ENCODE data around the gene NLRP1. TPM values are rescaled to one million over a fixed set of nuclear protein-coding genes. Genes with fewer than 3 reads are reported as not detected.
A peak's percentile ranks its signal among the peaks of the same experiment; 100 is the strongest.

The NLRP1 gene
- total RNA-seq, 4 donors from 2014 or later = 7.6 to 21.8 (median 13.7) TPM

- H3K27me3 ChIP-seq = no peaks in the 10 kb centered on the region
- H3K27ac ChIP-seq = peak overlapping the region; percentile 80 to 84 (median 82)
- no peaks in the 10 kb centered on the region for H3K9me3 ChIP-seq
- peaks cover 6 to 28% (median 7%) of the 10 kb centered on the region in 4 donors for H3K4me1 ChIP-seq
- no peaks in the 10 kb centered on the region for H3K36me3 ChIP-seq
- in situ Hi-C loops (cut with MboI; ENCODE audit: low pct_ligation_motif_present in 1 of 4, low pct_unique_long_range_greater_than_20kb in 1 of 4, low sequenced_read_pairs in 3 of 4) (loop anchor here (5.0 to 25.0 kb wide), 5 partner anchors 119 to 849 kb away; partner anchors contain the start of gene AIPL1 (in 1 of the 4)), intact Hi-C loops (cut with DNase I; ENCODE audit: low total_unique reads) (no loop called here)
- TF ChIP-seq CTCF (IDR thresholded peaks at IDR 0.05) (no peak), POLR2A (IDR thresholded peaks at IDR 0.05) (no peak), EP300 (IDR thresholded peaks at IDR 0.05; ENCODE audit: low read depth) (no peak), POLR2AphosphoS5 (IDR thresholded peaks at IDR 0.05) (no peak)
- WGBS, 2 donors (ENCODE audit: low coverage in 1 of 2) = 75 to 84% methylated on average over 3 to 11 of the region's 11 CpGs
- no peak for DNase-seq
- no peak overlapping the region for H3K4me3 ChIP-seq
Observed at GRCh38 chr17:5585287-5585794, 1.0 kb upstream of the NLRP1 start.

DNA sequence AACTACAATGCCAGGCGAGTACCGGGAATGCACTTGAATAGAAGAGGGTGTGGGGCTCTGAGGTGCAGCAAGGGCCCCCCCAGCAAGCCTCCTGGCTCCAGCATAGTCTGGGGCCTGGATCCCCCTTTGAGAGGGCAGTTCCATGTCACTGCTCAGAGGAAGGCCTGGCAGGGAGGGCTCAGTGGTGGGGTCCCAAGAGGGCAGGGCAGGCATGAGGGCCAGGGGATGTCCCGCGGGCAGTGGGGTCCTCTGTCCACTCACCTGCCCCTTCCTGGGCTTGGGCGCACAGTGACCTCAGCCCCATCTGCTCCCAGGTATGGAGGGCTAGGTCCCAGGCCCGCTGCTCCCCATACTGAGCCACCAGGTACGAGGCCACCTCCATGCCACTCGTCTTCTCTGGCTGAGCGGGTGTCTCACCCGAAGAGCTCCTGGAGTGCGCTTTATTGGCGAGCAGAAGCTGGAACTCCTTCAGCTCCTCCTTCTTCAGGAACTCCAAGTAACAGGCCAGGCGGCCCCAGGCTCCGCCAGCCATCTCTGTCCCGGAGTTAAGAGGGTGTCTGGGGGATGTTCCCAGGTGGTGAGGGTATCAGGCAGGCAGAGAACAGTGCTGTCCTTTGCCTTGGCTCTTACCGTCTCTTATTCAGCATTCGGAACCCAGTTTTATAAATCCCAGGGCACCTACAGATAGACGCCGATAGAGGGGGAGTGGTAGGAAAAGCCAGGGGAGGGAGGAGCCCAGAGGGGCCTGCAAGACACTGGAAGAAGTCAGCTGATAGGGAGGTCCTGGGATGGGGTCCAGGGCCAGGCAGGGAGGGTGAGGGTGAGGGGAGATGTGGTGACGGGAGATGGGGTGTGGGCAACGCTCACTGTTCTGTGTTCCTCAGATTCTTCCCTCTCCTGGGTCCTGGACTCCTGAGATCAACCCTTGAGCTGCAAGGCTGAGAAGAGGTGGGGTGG lies 605 bp downstream of the NLRP1 start:
- H3K4me1 ChIP-seq = peaks cover 6 to 28% (median 7%) of the 10 kb centered on the region in 4 donors
- no peaks in the 10 kb centered on the region for H3K9me3 ChIP-seq
- no peaks in the 10 kb centered on the region for H3K36me3 ChIP-seq
- 74 to 81% methylated on average over 4 to 21 of the region's 21 CpGs for WGBS, 2 donors (ENCODE audit: low coverage in 1 of 2)
- TF ChIP-seq POLR2AphosphoS5 (IDR thresholded peaks at IDR 0.05) (no peak), EP300 (IDR thresholded peaks at IDR 0.05; ENCODE audit: low read depth) (no peak), POLR2A (IDR thresholded peaks at IDR 0.05) (no peak), CTCF (IDR thresholded peaks at IDR 0.05) (no peak)
- DNase-seq = no peak
- no peaks in the 10 kb centered on the region for H3K27me3 ChIP-seq
- peak overlapping the region; percentile 0 to 54 (median 35) for H3K4me3 ChIP-seq
- in situ Hi-C loops (cut with MboI; ENCODE audit: low pct_ligation_motif_present in 1 of 4, low pct_unique_long_range_greater_than_20kb in 1 of 4, low sequenced_read_pairs in 3 of 4) (loop anchor here in 2 of 4 donors (10.0 to 25.0 kb wide), 3 partner anchors 121 to 851 kb away; partner anchors contain the start of gene AIPL1 (in 1 of the 2)), intact Hi-C loops (cut with DNase I; ENCODE audit: low total_unique reads) (no loop called here)
- peak overlapping the region; percentile 80 to 84 (median 82) for H3K27ac ChIP-seq

DNA sequence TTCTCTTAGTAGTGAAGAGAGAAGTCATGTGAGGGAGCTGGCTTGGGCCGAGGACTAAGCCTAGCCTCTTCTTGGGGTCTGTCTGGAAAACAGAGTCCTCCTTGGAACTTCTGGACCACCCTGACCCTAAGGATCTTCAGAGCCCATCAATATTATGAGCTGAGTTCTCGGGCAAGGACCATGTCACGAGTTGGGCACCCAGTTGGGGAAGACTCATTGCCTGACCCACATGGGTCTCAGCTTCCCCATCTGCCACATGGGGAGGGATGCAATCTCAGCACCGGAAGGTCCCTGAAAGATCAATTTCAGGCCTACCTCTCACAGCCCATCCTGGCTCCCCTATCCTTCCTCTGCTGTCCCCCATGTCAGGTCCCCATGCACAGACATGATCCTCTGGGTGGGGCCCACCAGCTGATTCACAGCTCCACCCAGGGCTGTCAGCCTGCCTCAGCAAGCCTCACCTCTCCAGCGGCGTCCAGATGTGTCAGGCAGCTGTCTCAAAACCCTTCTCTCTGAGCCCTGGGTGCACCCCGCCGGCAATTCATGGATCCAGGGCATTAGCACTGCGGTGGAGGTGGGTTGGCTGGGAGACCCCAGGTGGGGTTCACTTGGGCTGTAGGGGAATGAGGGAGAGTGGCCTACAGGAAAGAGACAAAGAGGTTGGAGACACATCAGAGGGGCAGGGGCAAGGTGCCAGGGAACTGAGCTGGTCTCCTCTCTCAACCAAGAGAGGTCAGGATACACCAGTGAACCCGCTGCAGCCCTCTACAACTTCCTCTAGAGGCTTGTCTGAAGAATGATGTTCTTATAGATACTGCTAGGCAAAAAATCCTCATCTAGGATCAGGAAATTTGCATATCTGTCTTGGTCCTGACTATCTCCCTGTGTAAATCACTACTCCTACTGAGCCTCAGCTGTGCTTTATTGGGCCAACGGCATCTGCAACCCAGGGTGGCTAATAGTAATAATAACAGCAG lies 1.8 kb downstream of the NLRP1 start:
- Histone ChIP-seq H3K27ac (peak overlapping the region in 1 of 4 donors; percentile 81), H3K27me3 (no peaks in the 10 kb centered on the region), H3K36me3 (no peaks in the 10 kb centered on the region), H3K9me3 (no peaks in the 10 kb centered on the region), H3K4me3 (peak overlapping the region in 1 of 4 donors; percentile 54), H3K4me1 (peaks cover 6 to 28% (median 7%) of the 10 kb centered on the region in 4 donors)
- in situ Hi-C loops (cut with MboI; ENCODE audit: low pct_ligation_motif_present in 1 of 4, low pct_unique_long_range_greater_than_20kb in 1 of 4, low sequenced_read_pairs in 3 of 4) (loop anchor here in 2 of 4 donors (10.0 to 25.0 kb wide), 3 partner anchors 122 to 852 kb away; partner anchors contain the start of gene AIPL1 (in 1 of the 2)), intact Hi-C loops (cut with DNase I; ENCODE audit: low total_unique reads) (no loop called here)
- 77 to 89% methylated on average over 1 to 11 of the region's 11 CpGs for WGBS, 2 donors (ENCODE audit: low coverage in 1 of 2)
- DNase-seq = no peak
- TF ChIP-seq EP300 (IDR thresholded peaks at IDR 0.05; ENCODE audit: low read depth) (no peak), CTCF (IDR thresholded peaks at IDR 0.05) (no peak), POLR2AphosphoS5 (IDR thresholded peaks at IDR 0.05) (no peak), POLR2A (IDR thresholded peaks at IDR 0.05) (no peak)
